Measurements from ENCODE around the gene BZW2. TPM values are rescaled to one million over a fixed set of nuclear protein-coding genes. Genes with fewer than 3 reads are reported as not detected.

BZW2 gene
- total and polyA plus RNA-seq, 2 of the 13 experiments (the other 11 are each of a cell fraction or from before 2014, with no cell fraction given), result 21.8 to 95.2 TPM

DNA sequence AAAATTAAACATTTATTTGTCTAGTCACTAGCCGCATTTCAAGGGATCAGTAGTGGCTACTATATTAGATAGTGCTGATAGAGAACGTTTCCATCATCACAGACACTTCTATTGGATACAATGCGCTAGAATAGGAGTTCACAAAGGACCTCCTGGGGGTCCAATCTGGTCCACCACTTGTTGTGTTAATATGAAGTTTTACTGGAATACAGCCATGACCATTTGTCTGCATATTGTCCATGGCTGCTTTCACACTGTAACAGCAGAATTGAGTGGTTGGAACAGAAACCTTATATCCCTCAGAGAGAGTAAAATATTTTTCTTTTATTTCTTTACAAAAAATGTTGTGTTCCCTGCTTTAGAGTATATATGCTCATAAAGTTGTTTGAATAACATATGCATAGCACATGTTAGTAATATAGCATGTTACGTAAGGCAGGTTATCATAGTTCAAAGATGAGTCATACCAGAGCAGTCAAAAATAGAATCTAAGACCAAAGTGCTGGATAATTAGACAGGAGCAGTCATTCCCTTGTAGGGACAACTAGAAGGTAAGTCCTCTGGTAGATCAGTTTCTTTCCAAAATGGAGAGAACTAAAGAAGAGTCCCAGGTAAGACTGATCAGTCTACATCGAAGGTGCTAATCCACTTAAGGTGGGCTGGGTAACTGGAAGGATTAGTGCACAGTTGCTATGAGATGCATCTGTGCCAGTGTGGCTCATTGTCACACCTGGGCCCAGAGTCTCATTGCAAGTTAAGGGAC lies 14.9 kb downstream of the BZW2 start (continued):
- TF ChIP-seq EHMT2 (IDR thresholded peaks at IDR 0.05; ENCODE audit: borderline replicate concordance, low read depth, low read length) (no peak; the same call in 1 of the 2 replicates), NCOR1 (IDR thresholded peaks at IDR 0.05; ENCODE audit: borderline replicate concordance, low read length) (peak; percentile 43; the same call in 1 of the 2 replicates), HMG20A (CRISPR knock-in tag; IDR thresholded peaks at IDR 0.05; ENCODE audit: borderline replicate concordance) (no peak), ZBTB20 (CRISPR knock-in tag; IDR thresholded peaks at IDR 0.05; ENCODE audit: borderline replicate concordance, low read depth) (peak; percentile 79), MED1 (CRISPR knock-in tag; IDR thresholded peaks at IDR 0.05) (peak; percentile 45; the same call in 1 of the 2 replicates), DPF2 (CRISPR knock-in tag; IDR thresholded peaks at IDR 0.05; ENCODE audit: borderline replicate concordance, low read depth) (peak; percentile 49; the same call in 1 of the 2 replicates), TEAD3 (CRISPR knock-in tag; optimal IDR thresholded peaks at IDR 0.05; ENCODE audit: borderline replicate concordance) (peak; percentile 51)
- TF ChIP-seq, protein P1, sequence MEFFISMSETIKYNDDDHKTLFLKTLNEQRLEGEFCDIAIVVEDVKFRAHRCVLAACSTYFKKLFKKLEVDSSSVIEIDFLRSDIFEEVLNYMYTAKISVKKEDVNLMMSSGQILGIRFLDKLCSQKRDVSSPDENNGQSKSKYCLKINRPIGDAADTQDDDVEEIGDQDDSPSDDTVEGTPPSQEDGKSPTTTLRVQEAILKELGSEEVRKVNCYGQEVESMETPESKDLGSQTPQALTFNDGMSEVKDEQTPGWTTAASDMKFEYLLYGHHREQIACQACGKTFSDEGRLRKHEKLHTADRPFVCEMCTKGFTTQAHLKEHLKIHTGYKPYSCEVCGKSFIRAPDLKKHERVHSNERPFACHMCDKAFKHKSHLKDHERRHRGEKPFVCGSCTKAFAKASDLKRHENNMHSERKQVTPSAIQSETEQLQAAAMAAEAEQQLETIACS (CRISPR knock-in tag; IDR thresholded peaks at IDR 0.05), result no peak
- TF ChIP-seq, protein P2, sequence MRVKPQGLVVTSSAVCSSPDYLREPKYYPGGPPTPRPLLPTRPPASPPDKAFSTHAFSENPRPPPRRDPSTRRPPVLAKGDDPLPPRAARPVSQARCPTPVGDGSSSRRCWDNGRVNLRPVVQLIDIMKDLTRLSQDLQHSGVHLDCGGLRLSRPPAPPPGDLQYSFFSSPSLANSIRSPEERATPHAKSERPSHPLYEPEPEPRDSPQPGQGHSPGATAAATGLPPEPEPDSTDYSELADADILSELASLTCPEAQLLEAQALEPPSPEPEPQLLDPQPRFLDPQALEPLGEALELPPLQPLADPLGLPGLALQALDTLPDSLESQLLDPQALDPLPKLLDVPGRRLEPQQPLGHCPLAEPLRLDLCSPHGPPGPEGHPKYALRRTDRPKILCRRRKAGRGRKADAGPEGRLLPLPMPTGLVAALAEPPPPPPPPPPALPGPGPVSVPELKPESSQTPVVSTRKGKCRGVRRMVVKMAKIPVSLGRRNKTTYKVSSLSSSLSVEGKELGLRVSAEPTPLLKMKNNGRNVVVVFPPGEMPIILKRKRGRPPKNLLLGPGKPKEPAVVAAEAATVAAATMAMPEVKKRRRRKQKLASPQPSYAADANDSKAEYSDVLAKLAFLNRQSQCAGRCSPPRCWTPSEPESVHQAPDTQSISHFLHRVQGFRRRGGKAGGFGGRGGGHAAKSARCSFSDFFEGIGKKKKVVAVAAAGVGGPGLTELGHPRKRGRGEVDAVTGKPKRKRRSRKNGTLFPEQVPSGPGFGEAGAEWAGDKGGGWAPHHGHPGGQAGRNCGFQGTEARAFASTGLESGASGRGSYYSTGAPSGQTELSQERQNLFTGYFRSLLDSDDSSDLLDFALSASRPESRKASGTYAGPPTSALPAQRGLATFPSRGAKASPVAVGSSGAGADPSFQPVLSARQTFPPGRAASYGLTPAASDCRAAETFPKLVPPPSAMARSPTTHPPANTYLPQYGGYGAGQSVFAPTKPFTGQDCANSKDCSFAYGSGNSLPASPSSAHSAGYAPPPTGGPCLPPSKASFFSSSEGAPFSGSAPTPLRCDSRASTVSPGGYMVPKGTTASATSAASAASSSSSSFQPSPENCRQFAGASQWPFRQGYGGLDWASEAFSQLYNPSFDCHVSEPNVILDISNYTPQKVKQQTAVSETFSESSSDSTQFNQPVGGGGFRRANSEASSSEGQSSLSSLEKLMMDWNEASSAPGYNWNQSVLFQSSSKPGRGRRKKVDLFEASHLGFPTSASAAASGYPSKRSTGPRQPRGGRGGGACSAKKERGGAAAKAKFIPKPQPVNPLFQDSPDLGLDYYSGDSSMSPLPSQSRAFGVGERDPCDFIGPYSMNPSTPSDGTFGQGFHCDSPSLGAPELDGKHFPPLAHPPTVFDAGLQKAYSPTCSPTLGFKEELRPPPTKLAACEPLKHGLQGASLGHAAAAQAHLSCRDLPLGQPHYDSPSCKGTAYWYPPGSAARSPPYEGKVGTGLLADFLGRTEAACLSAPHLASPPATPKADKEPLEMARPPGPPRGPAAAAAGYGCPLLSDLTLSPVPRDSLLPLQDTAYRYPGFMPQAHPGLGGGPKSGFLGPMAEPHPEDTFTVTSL (CRISPR knock-in tag; IDR thresholded peaks at IDR 0.05; ENCODE audit: borderline replicate concordance), result peak; percentile 70; the same call in 1 of the 2 replicates
- TF ChIP-seq, protein P3, sequence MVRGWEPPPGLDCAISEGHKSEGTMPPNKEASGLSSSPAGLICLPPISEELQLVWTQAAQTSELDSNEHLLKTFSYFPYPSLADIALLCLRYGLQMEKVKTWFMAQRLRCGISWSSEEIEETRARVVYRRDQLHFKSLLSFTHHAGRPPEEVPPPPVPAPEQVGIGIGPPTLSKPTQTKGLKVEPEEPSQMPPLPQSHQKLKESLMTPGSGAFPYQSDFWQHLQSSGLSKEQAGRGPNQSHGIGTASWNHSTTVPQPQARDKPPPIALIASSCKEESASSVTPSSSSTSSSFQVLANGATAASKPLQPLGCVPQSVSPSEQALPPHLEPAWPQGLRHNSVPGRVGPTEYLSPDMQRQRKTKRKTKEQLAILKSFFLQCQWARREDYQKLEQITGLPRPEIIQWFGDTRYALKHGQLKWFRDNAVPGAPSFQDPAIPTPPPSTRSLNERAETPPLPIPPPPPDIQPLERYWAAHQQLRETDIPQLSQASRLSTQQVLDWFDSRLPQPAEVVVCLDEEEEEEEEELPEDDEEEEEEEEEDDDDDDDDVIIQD (CRISPR knock-in tag; IDR thresholded peaks at IDR 0.05; ENCODE audit: low read depth), result peak; percentile 81; the same call in 1 of the 2 replicates
- TF ChIP-seq, protein P4, sequence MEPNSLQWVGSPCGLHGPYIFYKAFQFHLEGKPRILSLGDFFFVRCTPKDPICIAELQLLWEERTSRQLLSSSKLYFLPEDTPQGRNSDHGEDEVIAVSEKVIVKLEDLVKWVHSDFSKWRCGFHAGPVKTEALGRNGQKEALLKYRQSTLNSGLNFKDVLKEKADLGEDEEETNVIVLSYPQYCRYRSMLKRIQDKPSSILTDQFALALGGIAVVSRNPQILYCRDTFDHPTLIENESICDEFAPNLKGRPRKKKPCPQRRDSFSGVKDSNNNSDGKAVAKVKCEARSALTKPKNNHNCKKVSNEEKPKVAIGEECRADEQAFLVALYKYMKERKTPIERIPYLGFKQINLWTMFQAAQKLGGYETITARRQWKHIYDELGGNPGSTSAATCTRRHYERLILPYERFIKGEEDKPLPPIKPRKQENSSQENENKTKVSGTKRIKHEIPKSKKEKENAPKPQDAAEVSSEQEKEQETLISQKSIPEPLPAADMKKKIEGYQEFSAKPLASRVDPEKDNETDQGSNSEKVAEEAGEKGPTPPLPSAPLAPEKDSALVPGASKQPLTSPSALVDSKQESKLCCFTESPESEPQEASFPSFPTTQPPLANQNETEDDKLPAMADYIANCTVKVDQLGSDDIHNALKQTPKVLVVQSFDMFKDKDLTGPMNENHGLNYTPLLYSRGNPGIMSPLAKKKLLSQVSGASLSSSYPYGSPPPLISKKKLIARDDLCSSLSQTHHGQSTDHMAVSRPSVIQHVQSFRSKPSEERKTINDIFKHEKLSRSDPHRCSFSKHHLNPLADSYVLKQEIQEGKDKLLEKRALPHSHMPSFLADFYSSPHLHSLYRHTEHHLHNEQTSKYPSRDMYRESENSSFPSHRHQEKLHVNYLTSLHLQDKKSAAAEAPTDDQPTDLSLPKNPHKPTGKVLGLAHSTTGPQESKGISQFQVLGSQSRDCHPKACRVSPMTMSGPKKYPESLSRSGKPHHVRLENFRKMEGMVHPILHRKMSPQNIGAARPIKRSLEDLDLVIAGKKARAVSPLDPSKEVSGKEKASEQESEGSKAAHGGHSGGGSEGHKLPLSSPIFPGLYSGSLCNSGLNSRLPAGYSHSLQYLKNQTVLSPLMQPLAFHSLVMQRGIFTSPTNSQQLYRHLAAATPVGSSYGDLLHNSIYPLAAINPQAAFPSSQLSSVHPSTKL (CRISPR knock-in tag; IDR thresholded peaks at IDR 0.05), result peak; percentile 77
- TF ChIP-seq, protein P5, sequence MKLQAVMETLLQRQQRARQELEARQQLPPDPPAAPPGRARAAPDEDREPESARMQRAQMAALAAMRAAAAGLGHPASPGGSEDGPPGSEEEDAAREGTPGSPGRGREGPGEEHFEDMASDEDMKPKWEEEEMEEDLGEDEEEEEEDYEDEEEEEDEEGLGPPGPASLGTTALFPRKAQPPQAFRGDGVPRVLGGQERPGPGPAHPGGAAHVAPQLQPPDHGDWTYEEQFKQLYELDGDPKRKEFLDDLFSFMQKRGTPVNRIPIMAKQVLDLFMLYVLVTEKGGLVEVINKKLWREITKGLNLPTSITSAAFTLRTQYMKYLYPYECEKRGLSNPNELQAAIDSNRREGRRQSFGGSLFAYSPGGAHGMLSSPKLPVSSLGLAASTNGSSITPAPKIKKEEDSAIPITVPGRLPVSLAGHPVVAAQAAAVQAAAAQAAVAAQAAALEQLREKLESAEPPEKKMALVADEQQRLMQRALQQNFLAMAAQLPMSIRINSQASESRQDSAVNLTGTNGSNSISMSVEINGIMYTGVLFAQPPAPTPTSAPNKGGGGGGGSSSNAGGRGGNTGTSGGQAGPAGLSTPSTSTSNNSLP (IDR thresholded peaks at IDR 0.05; ENCODE audit: low read depth, low read length), result peak; percentile 61; the same call in 1 of the 2 replicates
